WERI-Rb-1 (cell line): ENCODE data around the gene DUSP18.

ENCODE experiments used
- DNase-seq: peaks from one replicate; pipeline ENCODE4 v3.0.0-alpha.2; 2020
- H3K27ac ChIP-seq: fragments of 250-450 bp; sonication (Bioruptor Pico); 2 replicates; pipeline ENCODE4 v1.5.1; 2020; ENCODE audit warnings: mild to moderate bottlenecking, moderate library complexity
- H3K27me3 ChIP-seq: fragments of 250-450 bp; sonication (Bioruptor Pico); 2 replicates; pipeline ENCODE4 v1.5.1; 2021; ENCODE audit warnings: mild to moderate bottlenecking, low read depth, moderate library complexity; ENCODE audit not compliant: insufficient read depth, severe bottlenecking
- H3K36me3 ChIP-seq: fragments of 250-450 bp; sonication (Bioruptor Pico); 2 replicates; pipeline ENCODE4 v1.5.1; 2020; ENCODE audit warnings: mild to moderate bottlenecking, moderate library complexity
- H3K4me3 ChIP-seq: 2 replicates; pipeline ENCODE4 v1.5.1; 2011; ENCODE audit warnings: low read depth, mild to moderate bottlenecking, control low read depth, low read length
- H3K9me3 ChIP-seq: fragments of 250-450 bp; sonication (Bioruptor Pico); 2 replicates; pipeline ENCODE4 v1.5.1; 2021; ENCODE audit warnings: mild to moderate bottlenecking, moderate library complexity; ENCODE audit not compliant: severe bottlenecking
- TF ChIP-seq, protein P1 (sequence below): IDR thresholded peaks from 2 replicates; pipeline ENCODE4 v1.5.1; 2011; ENCODE audit warnings: low read depth, mild to moderate bottlenecking, control low read depth, inconsistent platforms, low read length

The DUSP18 gene

DNA sequence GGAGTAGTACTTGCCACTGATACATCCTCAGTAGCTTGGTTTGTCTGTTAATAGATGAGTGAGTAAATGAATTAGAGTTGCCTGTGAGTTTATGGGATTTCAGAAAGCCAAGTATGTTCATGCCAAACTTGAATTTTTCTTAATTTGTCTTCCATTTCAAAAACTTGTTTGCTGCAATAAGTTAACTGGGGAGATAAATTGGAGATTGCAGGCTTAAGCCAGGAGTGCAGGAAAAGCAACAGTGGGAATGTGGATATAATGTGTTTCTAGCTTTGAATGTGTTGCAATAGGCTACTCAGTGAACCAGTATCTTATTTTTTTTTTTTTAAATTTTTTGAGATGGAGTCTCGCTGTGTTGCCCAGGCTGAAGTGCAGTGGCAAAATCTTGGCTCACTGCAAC is 35.2 kb upstream of the DUSP18 start:
- DNase-seq: no peak
- TF ChIP-seq, protein P1, sequence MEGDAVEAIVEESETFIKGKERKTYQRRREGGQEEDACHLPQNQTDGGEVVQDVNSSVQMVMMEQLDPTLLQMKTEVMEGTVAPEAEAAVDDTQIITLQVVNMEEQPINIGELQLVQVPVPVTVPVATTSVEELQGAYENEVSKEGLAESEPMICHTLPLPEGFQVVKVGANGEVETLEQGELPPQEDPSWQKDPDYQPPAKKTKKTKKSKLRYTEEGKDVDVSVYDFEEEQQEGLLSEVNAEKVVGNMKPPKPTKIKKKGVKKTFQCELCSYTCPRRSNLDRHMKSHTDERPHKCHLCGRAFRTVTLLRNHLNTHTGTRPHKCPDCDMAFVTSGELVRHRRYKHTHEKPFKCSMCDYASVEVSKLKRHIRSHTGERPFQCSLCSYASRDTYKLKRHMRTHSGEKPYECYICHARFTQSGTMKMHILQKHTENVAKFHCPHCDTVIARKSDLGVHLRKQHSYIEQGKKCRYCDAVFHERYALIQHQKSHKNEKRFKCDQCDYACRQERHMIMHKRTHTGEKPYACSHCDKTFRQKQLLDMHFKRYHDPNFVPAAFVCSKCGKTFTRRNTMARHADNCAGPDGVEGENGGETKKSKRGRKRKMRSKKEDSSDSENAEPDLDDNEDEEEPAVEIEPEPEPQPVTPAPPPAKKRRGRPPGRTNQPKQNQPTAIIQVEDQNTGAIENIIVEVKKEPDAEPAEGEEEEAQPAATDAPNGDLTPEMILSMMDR: no peak
- Histone ChIP-seq H3K27me3 (no peaks in the 10 kb centered on the region), H3K9me3 (no peaks in the 10 kb centered on the region), H3K27ac (no peak overlapping the region), H3K36me3 (no peaks in the 10 kb centered on the region), H3K4me3 (no peak overlapping the region)

DNA sequence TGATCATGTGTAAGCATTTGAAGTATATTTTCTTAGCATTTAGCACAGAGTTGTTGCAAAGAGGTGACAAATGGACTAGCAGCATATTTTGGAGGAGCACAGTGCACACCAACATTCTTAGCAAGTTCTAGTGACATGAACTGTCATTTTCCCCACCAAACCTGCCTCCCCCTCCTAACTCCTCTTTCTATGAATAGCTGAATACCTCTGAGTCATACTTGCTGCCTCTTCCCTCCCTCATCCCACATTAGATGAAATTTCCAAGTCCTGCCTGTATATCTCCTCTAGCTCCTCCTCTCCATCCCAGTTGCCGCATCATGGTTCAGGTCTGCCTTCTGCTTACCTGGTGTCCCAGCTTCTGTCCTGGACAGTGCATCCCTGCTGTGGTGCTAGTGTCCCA is 34.2 kb upstream of the DUSP18 start:
- no peak overlapping the region for H3K27ac ChIP-seq
- H3K9me3 ChIP-seq: no peaks in the 10 kb centered on the region
- H3K4me3 ChIP-seq: no peak overlapping the region
- H3K36me3 ChIP-seq: no peaks in the 10 kb centered on the region; the same call in 1 of the 2 replicates
- TF ChIP-seq, protein P1: no peak
- DNase-seq: no peak
- H3K27me3 ChIP-seq: no peaks in the 10 kb centered on the region

DNA sequence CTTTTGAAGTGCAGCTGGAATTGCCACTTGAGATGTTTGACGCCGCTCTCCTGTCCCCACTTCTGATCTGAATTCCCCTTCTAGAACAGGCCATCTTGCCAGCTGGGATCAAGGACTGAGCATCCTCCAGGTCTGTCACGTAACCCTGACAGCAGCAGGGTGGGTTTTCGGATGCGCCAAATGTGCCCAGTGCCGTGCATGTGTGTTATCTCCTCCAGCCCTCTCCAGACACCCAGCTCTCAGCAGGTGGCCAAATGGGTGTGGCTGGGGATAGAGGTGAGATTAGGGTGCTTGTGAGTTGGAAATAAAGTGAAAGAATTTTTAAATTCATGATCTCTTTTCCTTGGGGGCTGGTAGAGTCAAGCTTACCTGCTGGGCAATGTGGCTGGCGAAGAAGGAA is 30.3 kb upstream of the DUSP18 start:
- no peaks in the 10 kb centered on the region; the same call in 1 of the 2 replicates for H3K36me3 ChIP-seq
- TF ChIP-seq, protein P1: no peak
- DNase-seq: no peak

DNA sequence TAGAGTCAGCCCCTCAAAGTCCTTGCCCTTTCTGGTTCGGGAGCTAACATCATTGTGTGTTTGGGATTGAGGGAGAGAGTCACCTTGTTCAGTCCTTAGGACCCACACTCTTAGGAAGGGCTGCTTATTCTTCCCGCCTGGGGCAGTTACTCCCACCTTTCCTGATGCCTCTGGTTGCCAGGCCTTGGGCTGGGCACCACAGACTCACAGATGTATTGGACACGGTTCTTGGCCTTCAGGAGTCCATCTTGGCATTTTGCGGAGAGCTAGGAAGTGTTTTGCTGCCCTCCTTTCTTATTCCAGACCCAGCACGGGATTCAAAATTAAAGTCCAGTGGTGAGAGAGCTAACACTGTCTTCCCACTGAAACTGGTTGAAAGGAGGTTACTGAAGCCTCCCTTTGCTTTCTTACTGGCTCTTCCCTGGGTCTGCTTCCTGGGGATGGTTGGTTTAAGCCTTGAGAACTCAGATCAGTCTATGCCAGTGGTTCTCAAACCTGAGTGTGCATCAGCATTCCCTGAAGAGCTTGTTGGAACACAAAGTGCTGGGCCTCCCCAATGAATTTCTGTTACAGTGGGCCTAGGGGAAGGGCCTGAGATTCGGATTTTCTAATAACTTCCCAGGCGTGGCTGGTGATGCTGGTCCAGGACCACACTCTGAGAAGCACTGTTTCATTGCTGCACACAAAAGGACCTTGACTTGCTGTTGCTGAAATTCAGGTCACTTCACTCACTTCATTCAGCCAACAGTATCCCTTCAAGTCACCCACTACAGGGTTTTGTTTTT is 28.4 kb upstream of the DUSP18 start:
- Histone ChIP-seq H3K36me3 (no peaks in the 10 kb centered on the region; the same call in 1 of the 2 replicates), H3K27ac (no peak overlapping the region), H3K9me3 (no peaks in the 10 kb centered on the region), H3K4me3 (no peak overlapping the region; the same call in 1 of the 2 replicates), H3K27me3 (no peaks in the 10 kb centered on the region)
- TF ChIP-seq, protein P1: no peak
- DNase-seq: no peak

More for the DNA sequence above, 30.3 kb upstream of the DUSP18 start:
- Histone ChIP-seq H3K9me3 (no peaks in the 10 kb centered on the region), H3K4me3 (no peak overlapping the region), H3K27ac (no peak overlapping the region), H3K27me3 (no peaks in the 10 kb centered on the region)

DNA sequence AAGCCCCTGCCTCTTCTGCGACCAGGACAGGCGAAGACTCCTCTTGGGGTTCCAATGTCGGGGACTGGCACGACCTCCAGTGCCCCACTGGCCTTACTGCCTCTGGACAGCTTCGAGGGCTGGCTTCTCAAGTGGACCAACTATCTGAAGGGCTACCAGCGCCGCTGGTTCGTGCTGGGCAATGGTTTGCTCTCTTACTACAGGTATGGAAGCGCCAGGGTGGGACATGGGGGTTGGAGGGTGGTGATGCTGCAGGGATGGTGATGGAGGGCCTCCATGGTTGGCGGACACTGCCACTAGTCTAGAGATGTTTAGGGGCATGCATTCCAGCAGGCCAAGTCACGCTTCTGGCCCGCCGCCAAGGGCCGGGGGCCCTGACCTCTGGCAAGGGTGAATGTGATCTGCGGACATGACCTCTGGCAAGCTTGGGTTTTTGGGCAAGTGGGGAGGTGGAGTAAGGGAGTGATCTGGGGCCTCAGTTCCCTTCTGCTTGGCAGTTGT is 27.7 kb upstream of the DUSP18 start:
- Histone ChIP-seq H3K27ac (peak overlapping the region; percentile 79), H3K27me3 (no peaks in the 10 kb centered on the region), H3K4me3 (peak overlapping the region; percentile 77), H3K36me3 (no peaks in the 10 kb centered on the region; the same call in 1 of the 2 replicates), H3K9me3 (no peaks in the 10 kb centered on the region)
- DNase-seq: no peak
- TF ChIP-seq, protein P1: no peak
